ENCODE results near the gene CADM1.

Gene CADM1

DNA sequence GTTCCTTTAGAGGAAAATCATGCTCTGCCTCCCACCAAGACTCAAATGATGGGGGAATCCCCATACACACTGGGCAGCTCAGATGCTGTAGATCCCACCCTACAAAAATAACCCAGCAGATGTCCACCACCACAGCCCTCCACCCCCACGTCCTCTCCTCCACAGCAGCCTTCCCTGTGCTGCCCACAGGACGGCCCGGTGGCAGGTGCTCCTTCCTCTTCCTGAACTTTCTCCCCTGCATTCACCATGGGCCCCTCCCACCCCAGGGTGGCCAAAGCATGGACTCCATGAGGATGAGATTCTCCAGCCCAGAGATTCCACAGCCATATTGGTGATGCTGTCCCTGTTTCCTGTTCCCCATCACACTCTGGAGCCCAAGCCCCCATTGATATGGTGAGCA is 368.3 kb downstream of the CADM1 start:
- TF ChIP-seq, protein P1, sequence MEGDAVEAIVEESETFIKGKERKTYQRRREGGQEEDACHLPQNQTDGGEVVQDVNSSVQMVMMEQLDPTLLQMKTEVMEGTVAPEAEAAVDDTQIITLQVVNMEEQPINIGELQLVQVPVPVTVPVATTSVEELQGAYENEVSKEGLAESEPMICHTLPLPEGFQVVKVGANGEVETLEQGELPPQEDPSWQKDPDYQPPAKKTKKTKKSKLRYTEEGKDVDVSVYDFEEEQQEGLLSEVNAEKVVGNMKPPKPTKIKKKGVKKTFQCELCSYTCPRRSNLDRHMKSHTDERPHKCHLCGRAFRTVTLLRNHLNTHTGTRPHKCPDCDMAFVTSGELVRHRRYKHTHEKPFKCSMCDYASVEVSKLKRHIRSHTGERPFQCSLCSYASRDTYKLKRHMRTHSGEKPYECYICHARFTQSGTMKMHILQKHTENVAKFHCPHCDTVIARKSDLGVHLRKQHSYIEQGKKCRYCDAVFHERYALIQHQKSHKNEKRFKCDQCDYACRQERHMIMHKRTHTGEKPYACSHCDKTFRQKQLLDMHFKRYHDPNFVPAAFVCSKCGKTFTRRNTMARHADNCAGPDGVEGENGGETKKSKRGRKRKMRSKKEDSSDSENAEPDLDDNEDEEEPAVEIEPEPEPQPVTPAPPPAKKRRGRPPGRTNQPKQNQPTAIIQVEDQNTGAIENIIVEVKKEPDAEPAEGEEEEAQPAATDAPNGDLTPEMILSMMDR (IDR thresholded peaks at IDR 0.05; ENCODE audit: control insufficient read depth, extremely low read depth, insufficient read depth): no peak
- no peak overlapping the region for H3K4me3 ChIP-seq (ENCODE audit: low read depth, low read length)
- no peak for DNase-seq (ENCODE audit: low read depth)

DNA sequence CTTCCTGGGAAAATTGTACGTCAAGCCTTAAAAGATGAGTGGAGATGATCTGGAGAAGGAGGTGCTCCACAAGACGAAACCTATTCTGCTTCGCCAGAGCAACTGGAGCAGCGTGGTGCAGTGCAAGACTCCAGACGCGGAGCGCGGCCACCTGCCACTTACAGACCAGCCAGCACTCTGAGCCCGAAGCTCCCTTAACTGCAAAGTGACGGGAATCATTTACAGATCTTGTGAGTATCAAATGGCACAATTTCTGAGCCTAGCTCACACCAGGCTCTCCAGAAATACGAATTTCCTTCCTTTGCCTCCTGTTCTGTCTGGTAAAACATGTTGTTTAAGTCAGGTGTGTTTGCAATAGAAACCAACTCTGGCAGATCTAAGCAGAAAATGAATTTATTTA is 369.3 kb downstream of the CADM1 start:
- TF ChIP-seq, protein P1 (IDR thresholded peaks at IDR 0.05; ENCODE audit: control insufficient read depth, extremely low read depth, insufficient read depth): no peak
- no peak for DNase-seq (ENCODE audit: low read depth)
- H3K4me3 ChIP-seq (ENCODE audit: low read depth, low read length): no peak overlapping the region

DNA sequence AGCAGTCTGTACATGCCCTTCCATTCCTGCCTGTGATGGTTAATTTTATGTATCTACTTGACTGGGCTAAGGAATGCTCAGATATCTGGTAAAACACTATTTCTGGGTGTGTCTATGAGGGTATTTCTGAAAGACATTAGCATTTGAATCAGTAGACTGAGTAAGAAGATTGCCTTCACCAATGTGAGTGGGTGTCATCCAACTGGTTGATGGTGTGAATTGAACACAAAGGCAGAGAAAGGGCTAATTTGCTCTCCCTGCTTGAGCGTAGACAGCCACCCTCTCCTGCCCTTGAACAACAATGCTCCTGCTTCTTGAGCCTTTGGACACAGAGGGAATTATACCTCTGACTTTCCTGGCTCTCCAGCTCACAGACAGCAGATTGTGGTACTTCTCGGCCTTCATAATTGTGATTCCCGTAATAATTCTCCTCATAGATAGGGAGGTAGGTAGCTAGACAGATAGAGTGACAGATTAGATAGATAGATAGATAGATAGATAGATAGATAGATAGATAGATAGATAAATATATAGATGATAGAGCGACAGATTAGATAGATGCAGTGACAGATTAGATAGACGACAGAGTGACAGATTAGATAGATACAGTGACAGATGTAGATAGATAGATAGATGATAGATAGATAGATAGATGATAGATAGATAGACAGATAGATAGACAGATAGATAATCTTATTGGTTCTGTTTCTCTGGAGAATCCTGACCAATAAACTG is 370.6 kb downstream of the CADM1 start:
- H3K4me3 ChIP-seq (ENCODE audit: low read depth, low read length): no peak overlapping the region
- no peak for DNase-seq (ENCODE audit: low read depth)
- TF ChIP-seq, protein P1 (IDR thresholded peaks at IDR 0.05; ENCODE audit: control insufficient read depth, extremely low read depth, insufficient read depth): no peak

DNA sequence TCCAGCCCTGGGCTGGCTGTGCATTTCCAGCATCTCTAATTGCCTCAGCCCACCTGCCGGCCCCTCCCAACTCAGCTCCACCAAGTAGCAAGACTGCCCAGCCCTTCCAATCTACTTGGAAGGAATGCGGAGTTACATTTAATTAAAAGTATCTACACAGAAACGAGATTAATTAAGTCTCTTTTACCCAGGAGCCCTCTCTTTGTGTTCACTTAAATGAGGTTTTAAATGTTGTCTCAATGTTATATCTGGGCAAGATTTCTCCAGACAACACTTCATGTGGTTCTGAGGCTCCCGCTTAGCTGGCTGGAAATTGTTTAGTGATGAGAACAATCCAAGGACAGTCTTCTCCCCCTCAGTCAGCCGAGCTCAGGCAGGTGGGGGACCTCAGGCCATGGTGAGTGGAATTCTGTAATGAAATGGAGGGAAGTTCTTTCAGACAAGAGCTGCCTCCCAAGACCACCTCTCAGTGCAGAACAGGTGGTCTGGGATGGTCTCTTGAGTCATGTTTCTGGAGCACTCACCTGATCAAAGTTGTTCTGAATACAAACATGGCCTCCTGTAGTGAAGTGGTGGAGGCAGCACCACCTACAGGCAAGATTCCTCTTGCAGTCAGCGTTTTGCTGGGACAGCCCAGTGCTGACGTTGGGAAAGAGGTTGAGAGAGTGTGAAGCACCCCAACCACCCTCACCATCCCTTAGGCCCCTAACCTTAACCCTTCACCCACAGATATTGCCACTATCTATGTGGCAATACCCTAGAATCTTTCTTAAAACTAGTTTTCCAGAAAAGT is 371.6 kb downstream of the CADM1 start:
- H3K4me3 ChIP-seq (ENCODE audit: low read depth, low read length): no peak overlapping the region
- DNase-seq (ENCODE audit: low read depth): no peak
- TF ChIP-seq, protein P1 (IDR thresholded peaks at IDR 0.05; ENCODE audit: control insufficient read depth, extremely low read depth, insufficient read depth): peak; percentile 43

DNA sequence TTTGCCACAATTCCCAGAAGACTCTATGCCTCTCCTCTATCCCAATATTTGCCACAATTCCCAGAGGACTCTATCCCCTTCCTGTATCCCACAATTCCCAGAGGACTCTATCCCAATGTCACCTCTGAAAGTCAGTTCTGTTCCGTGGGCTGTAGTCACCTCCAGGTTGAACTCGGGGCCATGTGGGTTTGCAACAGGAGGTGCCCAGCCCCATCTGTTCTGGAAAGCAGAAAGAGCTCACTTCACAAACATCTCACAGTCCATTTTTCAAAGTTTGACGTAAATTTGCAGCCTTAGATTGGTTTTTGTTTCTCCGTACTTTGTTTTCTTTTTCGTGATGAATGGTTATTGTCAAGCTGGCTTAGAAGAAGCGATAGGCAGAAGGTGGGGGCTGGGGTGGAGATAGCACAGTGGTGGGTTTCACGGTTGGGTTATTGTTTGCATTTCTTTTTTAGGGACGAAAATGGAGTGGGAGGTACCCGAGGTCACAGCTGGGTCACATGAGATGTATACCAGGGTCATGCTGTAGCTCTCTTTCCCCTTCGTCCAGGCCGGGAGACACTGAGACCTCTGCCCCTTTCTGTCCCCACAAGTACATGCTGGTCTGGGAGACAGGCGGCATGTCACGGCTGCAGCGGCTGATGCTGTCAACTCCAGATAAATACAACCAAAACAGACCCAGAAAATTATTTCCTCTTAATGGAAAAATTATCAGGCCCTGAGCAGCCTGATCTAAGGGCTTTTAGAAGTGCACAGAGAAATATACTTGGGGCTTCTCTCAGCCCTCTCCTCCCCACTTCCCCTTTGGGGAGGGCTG is 374.5 kb downstream of the CADM1 start:
- no peak overlapping the region for H3K4me3 ChIP-seq (ENCODE audit: low read depth, low read length)
- DNase-seq (ENCODE audit: low read depth): no peak
- TF ChIP-seq, protein P1 (IDR thresholded peaks at IDR 0.05; ENCODE audit: control insufficient read depth, extremely low read depth, insufficient read depth): no peak

DNA sequence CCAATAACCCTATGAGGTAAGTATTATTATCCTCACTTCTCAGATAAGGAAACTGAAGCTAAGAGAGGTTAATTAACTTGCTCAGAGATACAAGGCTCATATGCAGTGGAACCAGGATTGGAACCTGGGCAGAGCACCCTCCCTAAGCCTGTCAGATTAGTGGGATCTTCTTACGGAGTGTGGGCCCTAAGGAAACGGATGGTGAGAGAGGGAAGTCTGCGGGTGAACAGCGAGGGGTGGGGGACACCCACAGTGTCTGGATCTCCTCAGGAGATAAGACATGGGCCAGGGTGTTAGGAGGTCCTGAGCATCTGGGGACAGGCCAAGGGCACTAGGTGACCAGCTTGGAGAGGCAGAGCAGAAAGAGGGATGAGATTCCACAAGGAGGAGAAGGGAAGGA is 376.0 kb downstream of the CADM1 start:
- TF ChIP-seq, protein P1 (IDR thresholded peaks at IDR 0.05; ENCODE audit: control insufficient read depth, extremely low read depth, insufficient read depth): no peak
- no peak overlapping the region for H3K4me3 ChIP-seq (ENCODE audit: low read depth, low read length)
- no peak for DNase-seq (ENCODE audit: low read depth)

All from LNCaP clone FGC (cell line).